IMR-90 (cell line): Measurements from ENCODE around the gene PPP1R8. TPM values are rescaled to one million over a fixed set of nuclear protein-coding genes. Genes with fewer than 3 reads are reported as not detected.
A peak's percentile ranks its signal among the peaks of the same experiment; 100 is the strongest.

Experiments
- ATAC-seq: fragments of 200-7000 bp; cut with Tn5 transposase; 2 replicates; pipeline ENCODE4 v1.9.1; 2020; ENCODE audit warnings: low read depth, mild to moderate bottlenecking, moderate library complexity
- BruUV-seq: library from RNA; stranded (reverse); fragments of 400-500 nt; replicated peaks from 2 replicates; lab custom pipeline; 2021; lab: Mats Ljungman, UMichigan
- CTCF ChIA-PET: fragments of 300-600 bp; formaldehyde crosslinking; extraction: SDS; loops from one replicate; lab custom pipeline; 2021; ENCODE audit warnings: antibody characterized with exemption; lab: Yijun Ruan, JAX
- POLR2A ChIA-PET: fragments of 300-600 bp; sonication (Branson Sonifier 250); formaldehyde crosslinking; loops from one replicate; lab custom pipeline; 2022; ENCODE audit warnings: antibody characterized with exemption; ENCODE audit not compliant: unreplicated experiment; lab: Charles Lee
- DNase-seq: peaks from one replicate; pipeline ENCODE4 v3.0.0; 2013
- H2AFZ ChIP-seq: replicated peaks from 2 replicates; pipeline ENCODE3; 2013; ENCODE audit warnings: low read length, mild to moderate bottlenecking; ENCODE audit not compliant: poor library complexity
- H2AK5ac ChIP-seq: 2 replicates; pipeline ENCODE4 v1.6.1; 2013; ENCODE audit warnings: low read depth, low read length, inconsistent platforms
- H2AK9ac ChIP-seq: replicated peaks from 2 replicates; pipeline ENCODE3; 2013; ENCODE audit warnings: mild to moderate bottlenecking, low read depth, low read length, moderate library complexity; ENCODE audit not compliant: poor library complexity
- H2BK120ac ChIP-seq: 2 replicates; pipeline ENCODE4 v1.6.1; 2013; ENCODE audit warnings: low read depth, low read length, inconsistent platforms
- H2BK15ac ChIP-seq: 3 replicates; pipeline ENCODE4 v1.6.1; 2013; ENCODE audit warnings: low read depth, low read length, inconsistent platforms
- H2BK20ac ChIP-seq: 2 replicates; pipeline ENCODE4 v1.6.1; 2013; ENCODE audit warnings: low read depth, mild to moderate bottlenecking, inconsistent platforms, low read length, moderate library complexity
- H2BK5ac ChIP-seq: 2 replicates; pipeline ENCODE4 v1.6.1; 2013; ENCODE audit warnings: mild to moderate bottlenecking, low read depth, low read length, inconsistent platforms; ENCODE audit not compliant: poor library complexity, severe bottlenecking
- H3K14ac ChIP-seq: replicated peaks from 2 replicates; pipeline ENCODE4 v1.6.1; 2013; ENCODE audit warnings: low read depth, low read length, inconsistent platforms
- H3K18ac ChIP-seq: 2 replicates; pipeline ENCODE4 v1.6.1; 2013; ENCODE audit warnings: low read depth, low read length, control low read depth
- H3K23ac ChIP-seq: 2 replicates; pipeline ENCODE4 v1.6.1; 2013; ENCODE audit warnings: low read depth, low read length, inconsistent platforms
- H3K27ac ChIP-seq: 2 replicates; pipeline ENCODE4 v1.5.1; 2013; ENCODE audit warnings: mild to moderate bottlenecking, control low read depth, low read length; ENCODE audit not compliant: insufficient read depth
- H3K27me3 ChIP-seq: 2 replicates; pipeline ENCODE4 v1.6.1; 2013; ENCODE audit warnings: low read length; ENCODE audit not compliant: control insufficient read depth, insufficient read depth
- H3K36me3 ChIP-seq: 2 replicates; pipeline ENCODE4 v1.6.1; 2013; ENCODE audit warnings: low read length, mixed read lengths; ENCODE audit not compliant: control insufficient read depth, insufficient read depth
- H3K4ac ChIP-seq: 2 replicates; pipeline ENCODE4 v1.6.1; 2013; ENCODE audit warnings: low read depth, low read length, inconsistent platforms
- H3K4me1 ChIP-seq: 2 replicates; pipeline ENCODE4 v1.6.1; 2013; ENCODE audit warnings: low read length, mixed read lengths; ENCODE audit not compliant: control insufficient read depth, insufficient read depth
- H3K4me2 ChIP-seq: 2 replicates; pipeline ENCODE4 v1.6.1; 2013; ENCODE audit warnings: low read depth, mild to moderate bottlenecking, control low read depth, low read length, moderate library complexity
- H3K4me3 ChIP-seq: 2 replicates; pipeline ENCODE4 v1.5.1; 2013; ENCODE audit warnings: low read depth, mild to moderate bottlenecking, control low read depth, low read length, moderate library complexity; ENCODE audit not compliant: insufficient read depth
- H3K56ac ChIP-seq: 2 replicates; pipeline ENCODE4 v1.6.1; 2013; ENCODE audit warnings: low read length, inconsistent platforms; ENCODE audit not compliant: insufficient read depth; ENCODE audit errors: extremely low read depth
- H3K79me1 ChIP-seq, 2 experiments: 2 replicates each; pipeline ENCODE4 v1.6.1; 2013; ENCODE audit warnings: low read length in 2 of 2, inconsistent platforms in 1 of 2, low read depth in 1 of 2
- H3K9ac ChIP-seq: 2 replicates; pipeline ENCODE4 v1.6.1; 2013; ENCODE audit warnings: low read depth, low read length, control low read depth
- H3K9me1 ChIP-seq: 2 replicates; pipeline ENCODE4 v1.6.1; 2013; ENCODE audit warnings: low read length, inconsistent platforms; ENCODE audit not compliant: insufficient read depth
- H3K9me3 ChIP-seq: 2 replicates; pipeline ENCODE4 v1.6.1; 2013; ENCODE audit warnings: low read length; ENCODE audit not compliant: control insufficient read depth, insufficient read depth
- H4K20me1 ChIP-seq: 2 replicates; pipeline ENCODE4 v1.6.1; 2013; ENCODE audit warnings: low read length, inconsistent platforms; ENCODE audit not compliant: insufficient read depth
- H4K5ac ChIP-seq: 2 replicates; pipeline ENCODE4 v1.6.1; 2013; ENCODE audit warnings: mild to moderate bottlenecking, low read depth, low read length, control low read depth
- H4K8ac ChIP-seq, 2 experiments: 2 replicates each; pipeline ENCODE4 v1.6.1; 2013; ENCODE audit warnings: low read depth in 2 of 2, low read length in 2 of 2, control low read depth in 1 of 2, inconsistent platforms in 1 of 2
- H4K91ac ChIP-seq: 2 replicates; pipeline ENCODE4 v1.6.1; 2013; ENCODE audit warnings: low read depth, low read length, inconsistent platforms; ENCODE audit not compliant: insufficient read depth
- MAZ ChIP-seq: IDR thresholded peaks from 2 replicates; pipeline ENCODE4 v1.6.1; 2012; ENCODE audit warnings: low read depth, mild to moderate bottlenecking, low read length, improper control_type of control experiment, moderate library complexity, borderline replicate concordance
- NFE2L2 ChIP-seq: fragments of 150-350 bp; IDR thresholded peaks from 2 replicates; pipeline ENCODE4 v1.6.1; 2016; ENCODE audit warnings: low read depth, mild to moderate bottlenecking, low read length
- RFX5 ChIP-seq: IDR thresholded peaks from 2 replicates; pipeline ENCODE4 v1.8.0; 2012; ENCODE audit warnings: low read depth, mild to moderate bottlenecking, low read length, moderate library complexity
- WGBS, 2 experiments: methylation state at CpG; one replicate each; pipeline versions ENCODE4 v1.1.5 to v1.1.7; 2013; ENCODE audit warnings: missing lambda C conversion rate in 2 of 2; ENCODE audit not compliant: insufficient read length in 1 of 2; ENCODE audit errors: extremely low coverage in 2 of 2; 5-methylcytosine and 5-hydroxymethylcytosine counted together
- dilution Hi-C: fragments of 300-500 bp; cut with HindIII; formaldehyde crosslinking; loops from one replicate; pipeline ENCODE4 v1.14.3; 2018; ENCODE audit warnings: low sequenced_read_pairs; ENCODE audit not compliant: unreplicated experiment
- in situ Hi-C: fragments of 300-500 bp; cut with MboI; formaldehyde crosslinking; loops from 3 replicates; pipeline ENCODE4 v1.14.3; 2019; ENCODE audit warnings: low sequenced_read_pairs, inconsistent platforms, mixed read lengths
- intact Hi-C: fragments of 100-400 bp; cut with micrococcal nuclease; formaldehyde crosslinking; loops from 2 replicates; pipeline ENCODE4 v1.10.0; 2022
- polyA plus RNA-seq, 3 experiments: library from polyadenylated mRNA; depleted of rRNA; stranded (reverse); fragments of >200 nt; gene quantifications; 2 replicates each; pipeline ENCODE4 v1.2.3, GENCODE V29; 2012; ENCODE audit warnings: low replicate concordance in 1 of 3
- total RNA-seq: library from RNA; depleted of rRNA; stranded (reverse); fragments of >200 nt; gene quantifications from 2 replicates; pipeline ENCODE4 v1.2.3, GENCODE V29; 2012

The PPP1R8 gene
- total and polyA plus RNA-seq, 2 of the 4 experiments (the other 2 are of a cell fraction), result 53.8 to 80.1 TPM

GRCh38 chr1:27795601-27796000, 35.0 kb upstream of the PPP1R8 start:
- in situ Hi-C loops (no loop called here), dilution Hi-C loops (no loop called here), intact Hi-C loops (no loop called here)
- POLR2A ChIA-PET, result no interaction called here
- Histone ChIP-seq H3K9ac (no peak overlapping the region), H2BK20ac (no peak overlapping the region), H3K4me3 (no peak overlapping the region), H3K14ac (no peak overlapping the region), H3K79me1 (peaks cover 16 to 27% of the 10 kb centered on the region in 2 experiments), H4K20me1 (no peaks in the 10 kb centered on the region), H4K8ac (no peak overlapping the region), H2AK9ac (no peak overlapping the region), H2BK15ac (no peak overlapping the region), H4K91ac (no peak overlapping the region), H3K9me3 (no peaks in the 10 kb centered on the region), H2BK5ac (peak overlapping the region; percentile 51), H4K5ac (no peak overlapping the region), H2AK5ac (no peak overlapping the region), H3K27ac (no peak overlapping the region), H3K9me1 (0 out of 2 replicates have a peak, but pooled peaks cover 2% of the 10 kb centered on the region), H2AFZ (no peak overlapping the region), H3K27me3 (no peaks in the 10 kb centered on the region), H3K18ac (no peak overlapping the region), H3K4me1 (no peaks in the 10 kb centered on the region; the same call in 1 of the 2 replicates), H3K4ac (no peak overlapping the region), H3K56ac (no peak overlapping the region), H3K4me2 (no peak overlapping the region), H2BK120ac (no peak overlapping the region), H3K36me3 (peaks cover 35% of the 10 kb centered on the region), H3K23ac (no peak overlapping the region)
- DNase-seq (peak; percentile 52), ATAC-seq (peak; percentile 82)
- CTCF ChIA-PET, result no interaction called here
- BruUV-seq, result no TSS peak
- TF ChIP-seq NFE2L2, result peak; percentile 46; the same call in 1 of the 2 replicates
- TF ChIP-seq MAZ, result peak; percentile 31; the same call in 1 of the 2 replicates
- no peak for TF ChIP-seq RFX5
- no CpG with 5 or more reads among the region's 1 CpG for WGBS, 2 experiments
